Colonic mucosa (tissue), 4 donors: ENCODE measurements around the gene FNDC3B. TPM values are rescaled to one million over a fixed set of nuclear protein-coding genes. Genes with fewer than 3 reads are reported as not detected.

Experiments used
- DNase-seq: peaks from one replicate; pipeline ENCODE4 v3.0.0-alpha.2; 2020
- H3K27ac ChIP-seq: fragments of 200-600 bp; one replicate; pipeline ENCODE4 v1.8.0; 2021
- H3K27me3 ChIP-seq: fragments of 200-600 bp; one replicate; pipeline ENCODE4 v1.8.0; 2021
- H3K36me3 ChIP-seq: fragments of 200-600 bp; one replicate; pipeline ENCODE4 v1.8.0; 2021
- H3K4me1 ChIP-seq: fragments of 200-600 bp; one replicate; pipeline ENCODE4 v1.8.0; 2021; ENCODE audit warnings: mild to moderate bottlenecking
- H3K4me3 ChIP-seq: fragments of 200-600 bp; one replicate; pipeline ENCODE4 v1.8.0; 2021
- H3K9ac ChIP-seq, 2 donors: one replicate each; pipeline ENCODE4 v1.7.0; 2013; ENCODE audit warnings: control low read depth in 2 of 2, low read depth in 2 of 2, low read length in 2 of 2
- H3K9me3 ChIP-seq: fragments of 200-600 bp; one replicate; pipeline ENCODE4 v1.8.0; 2021
- CTCF ChIP-seq: fragments of 200-600 bp; IDR thresholded peaks from one replicate; pipeline ENCODE4 v1.8.0; 2022; ENCODE audit warnings: antibody characterized with exemption, mild to moderate bottlenecking
- intact Hi-C: fragments of 100-400 bp; cut with DNase I; formaldehyde crosslinking; loops from one replicate; pipeline ENCODE4 v1.14.1; 2022
- total RNA-seq, 2 donors: library from RNA; stranded (reverse); fragmentation: NEBNext Ultra II Directional in 1 of 2; extraction: Animal tissue kit (Norgen Biotek cat#: 25700) in 1 of 2; gene quantifications; one replicate each; pipeline ENCODE4 v1.2.1, GENCODE V29; 2021
- donor health status: healthy.
- donor health status: DM: no; HTN: no; CAD: no.
- donor health status: DM: no; HTN: no; CAD: no.

The FNDC3B gene
- total RNA-seq, 2 donors from 2014 or later: 66.7 to 142 TPM

GRCh38 chr3:172325461-172325860 lies 286.1 kb downstream of the FNDC3B start:
- no peak for DNase-seq
- H3K36me3 ChIP-seq: peaks cover 8% of the 10 kb centered on the region
- no peak for TF ChIP-seq CTCF
- no peaks in the 10 kb centered on the region for H3K27me3 ChIP-seq
- no peak overlapping the region for H3K9ac ChIP-seq
- intact Hi-C loops: no loop called here
- no peak overlapping the region for H3K4me3 ChIP-seq
- no peaks in the 10 kb centered on the region for H3K4me1 ChIP-seq
- no peak overlapping the region for H3K27ac ChIP-seq
- H3K9me3 ChIP-seq: no peaks in the 10 kb centered on the region

- no peak for TF ChIP-seq CTCF
- Histone ChIP-seq H3K36me3 (peaks cover 11% of the 10 kb centered on the region), H3K27me3 (no peaks in the 10 kb centered on the region), H3K9ac (no peak overlapping the region), H3K27ac (no peak overlapping the region), H3K4me3 (no peak overlapping the region), H3K4me1 (no peaks in the 10 kb centered on the region), H3K9me3 (no peaks in the 10 kb centered on the region)
- intact Hi-C loops: no loop called here
- no peak for DNase-seq
Observed at GRCh38 chr3:172326993-172327392, 287.6 kb downstream of the FNDC3B start.

GRCh38 chr3:172328282-172328681 lies 288.9 kb downstream of the FNDC3B start:
- intact Hi-C loops: no loop called here
- H3K27me3 ChIP-seq: no peaks in the 10 kb centered on the region
- no peak overlapping the region for H3K4me3 ChIP-seq
- H3K27ac ChIP-seq: no peak overlapping the region
- no peak for TF ChIP-seq CTCF
- H3K4me1 ChIP-seq: no peaks in the 10 kb centered on the region
- H3K9ac ChIP-seq: no peak overlapping the region
- DNase-seq: no peak
- peaks cover 11% of the 10 kb centered on the region for H3K36me3 ChIP-seq
- H3K9me3 ChIP-seq: no peaks in the 10 kb centered on the region

GRCh38 chr3:172329070-172329469 lies 289.7 kb downstream of the FNDC3B start:
- Histone ChIP-seq H3K9me3 (no peaks in the 10 kb centered on the region), H3K27me3 (no peaks in the 10 kb centered on the region), H3K27ac (no peak overlapping the region), H3K4me1 (no peaks in the 10 kb centered on the region), H3K36me3 (peaks cover 11% of the 10 kb centered on the region), H3K9ac (no peak overlapping the region), H3K4me3 (no peak overlapping the region)
- TF ChIP-seq CTCF: no peak
- no peak for DNase-seq
- intact Hi-C loops: no loop called here

- H3K9me3 ChIP-seq: no peaks in the 10 kb centered on the region
- DNase-seq: no peak
- H3K4me1 ChIP-seq: no peaks in the 10 kb centered on the region
- intact Hi-C loops: no loop called here
- H3K36me3 ChIP-seq: peaks cover 6% of the 10 kb centered on the region
- H3K27me3 ChIP-seq: no peaks in the 10 kb centered on the region
- no peak for TF ChIP-seq CTCF
- no peak overlapping the region for H3K9ac ChIP-seq
- no peak overlapping the region for H3K27ac ChIP-seq
- no peak overlapping the region for H3K4me3 ChIP-seq
Observed at GRCh38 chr3:172330413-172330812, 291.0 kb downstream of the FNDC3B start.
